GM12872 (cell line): ENCODE results near the gene PLPP4.

Experiments
- CTCF ChIP-seq: IDR thresholded peaks from 3 replicates; pipeline ENCODE4 v1.5.1; 2011; ENCODE audit warnings: low read depth, mild to moderate bottlenecking, low read length, moderate library complexity; ENCODE audit not compliant: insufficient read depth

The PLPP4 gene

GRCh38 chr10:120511165-120511564 is 54.1 kb downstream of the PLPP4 start:
- TF ChIP-seq CTCF: no peak; the same call in 2 of the 3 replicates

- no peak for TF ChIP-seq CTCF
Observed at GRCh38 chr10:120513307-120513796, 56.3 kb downstream of the PLPP4 start.

GRCh38 chr10:120514035-120514620 is 57.1 kb downstream of the PLPP4 start:
- no peak for TF ChIP-seq CTCF

- TF ChIP-seq CTCF: no peak
Observed at GRCh38 chr10:120514959-120515358, 57.9 kb downstream of the PLPP4 start.

- TF ChIP-seq CTCF: no peak
Observed at GRCh38 chr10:120515741-120516140, 58.7 kb downstream of the PLPP4 start.

GRCh38 chr10:120516426-120516825 is 59.4 kb downstream of the PLPP4 start:
- TF ChIP-seq CTCF: no peak

- TF ChIP-seq CTCF: no peak
Observed at GRCh38 chr10:120517196-120517595, 60.2 kb downstream of the PLPP4 start.
